ENCODE measurements around the gene PTPRK.

GRCh38 chr6:128443553-128443952 is 76.8 kb downstream of the PTPRK start:
- TF ChIP-seq POLR2A (IDR thresholded peaks at IDR 0.05; ENCODE audit: control extremely low read depth in 1 of 2, low read depth in 2 of 2, low read length in 2 of 2) (no peak), SIN3A (conservative IDR thresholded peaks at IDR 0.05 in 1 of 2, IDR thresholded peaks at IDR 0.05 in 1 of 2; ENCODE audit: low read depth in 1 of 2, low read length in 2 of 2) (no peak)
- TF ChIP-seq, protein P1, sequence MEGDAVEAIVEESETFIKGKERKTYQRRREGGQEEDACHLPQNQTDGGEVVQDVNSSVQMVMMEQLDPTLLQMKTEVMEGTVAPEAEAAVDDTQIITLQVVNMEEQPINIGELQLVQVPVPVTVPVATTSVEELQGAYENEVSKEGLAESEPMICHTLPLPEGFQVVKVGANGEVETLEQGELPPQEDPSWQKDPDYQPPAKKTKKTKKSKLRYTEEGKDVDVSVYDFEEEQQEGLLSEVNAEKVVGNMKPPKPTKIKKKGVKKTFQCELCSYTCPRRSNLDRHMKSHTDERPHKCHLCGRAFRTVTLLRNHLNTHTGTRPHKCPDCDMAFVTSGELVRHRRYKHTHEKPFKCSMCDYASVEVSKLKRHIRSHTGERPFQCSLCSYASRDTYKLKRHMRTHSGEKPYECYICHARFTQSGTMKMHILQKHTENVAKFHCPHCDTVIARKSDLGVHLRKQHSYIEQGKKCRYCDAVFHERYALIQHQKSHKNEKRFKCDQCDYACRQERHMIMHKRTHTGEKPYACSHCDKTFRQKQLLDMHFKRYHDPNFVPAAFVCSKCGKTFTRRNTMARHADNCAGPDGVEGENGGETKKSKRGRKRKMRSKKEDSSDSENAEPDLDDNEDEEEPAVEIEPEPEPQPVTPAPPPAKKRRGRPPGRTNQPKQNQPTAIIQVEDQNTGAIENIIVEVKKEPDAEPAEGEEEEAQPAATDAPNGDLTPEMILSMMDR (IDR thresholded peaks at IDR 0.05; ENCODE audit: control extremely low read depth in 1 of 3, insufficient read depth in 1 of 3, low read depth in 1 of 3, low read length in 3 of 3), result no peak
